HG03342 (cell line): ENCODE measurements around the gene CTDNEP1.

Experiments
- ATAC-seq: cut with Tn5 transposase; IDR thresholded peaks from one replicate; pipeline ENCODE4 v1.9.1; 2021; ENCODE audit warnings: mild to moderate bottlenecking, moderate library complexity; ENCODE audit not compliant: unreplicated experiment

The CTDNEP1 gene

DNA sequence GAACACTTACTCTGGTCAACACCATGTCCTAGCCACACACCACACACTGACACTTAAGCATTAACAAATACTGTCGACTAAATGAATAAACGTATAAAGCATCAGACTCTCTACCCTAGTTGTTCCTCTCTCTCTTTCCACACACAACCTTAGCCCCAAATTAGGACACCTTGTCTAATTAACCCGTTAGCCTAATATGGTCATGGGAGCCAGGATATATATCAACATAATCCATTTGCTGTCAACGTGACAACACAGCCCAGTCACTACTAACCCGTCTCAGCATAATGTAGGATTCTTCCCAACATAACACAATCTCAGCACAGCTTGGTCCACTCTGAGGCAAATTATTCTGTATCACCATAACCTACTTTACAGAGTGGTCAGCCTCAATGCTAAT, 19.4 kb downstream of the CTDNEP1 start:
- no peak for ATAC-seq

GRCh38 chr17:7229504-7229903, 22.0 kb downstream of the CTDNEP1 start:
- no peak for ATAC-seq

DNA sequence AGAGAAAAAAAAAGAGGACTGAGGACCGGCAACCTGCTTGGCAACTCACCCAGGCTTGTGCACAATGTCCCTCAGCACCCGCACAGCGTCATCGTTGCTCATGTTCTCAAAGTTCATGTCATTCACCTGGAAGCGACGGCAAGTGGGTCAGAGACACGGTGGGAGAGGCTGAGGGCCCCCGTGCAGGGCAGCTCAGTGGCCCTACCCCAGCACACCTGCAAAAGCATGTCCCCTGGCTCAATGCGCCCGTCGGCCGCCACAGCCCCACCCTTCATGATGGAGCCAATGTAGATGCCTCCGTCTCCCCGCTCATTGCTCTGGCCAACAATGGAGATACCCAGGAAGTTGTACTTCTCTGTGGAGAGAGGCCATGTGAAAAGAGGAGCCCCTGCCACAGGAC, 22.6 kb downstream of the CTDNEP1 start:
- no peak for ATAC-seq

DNA sequence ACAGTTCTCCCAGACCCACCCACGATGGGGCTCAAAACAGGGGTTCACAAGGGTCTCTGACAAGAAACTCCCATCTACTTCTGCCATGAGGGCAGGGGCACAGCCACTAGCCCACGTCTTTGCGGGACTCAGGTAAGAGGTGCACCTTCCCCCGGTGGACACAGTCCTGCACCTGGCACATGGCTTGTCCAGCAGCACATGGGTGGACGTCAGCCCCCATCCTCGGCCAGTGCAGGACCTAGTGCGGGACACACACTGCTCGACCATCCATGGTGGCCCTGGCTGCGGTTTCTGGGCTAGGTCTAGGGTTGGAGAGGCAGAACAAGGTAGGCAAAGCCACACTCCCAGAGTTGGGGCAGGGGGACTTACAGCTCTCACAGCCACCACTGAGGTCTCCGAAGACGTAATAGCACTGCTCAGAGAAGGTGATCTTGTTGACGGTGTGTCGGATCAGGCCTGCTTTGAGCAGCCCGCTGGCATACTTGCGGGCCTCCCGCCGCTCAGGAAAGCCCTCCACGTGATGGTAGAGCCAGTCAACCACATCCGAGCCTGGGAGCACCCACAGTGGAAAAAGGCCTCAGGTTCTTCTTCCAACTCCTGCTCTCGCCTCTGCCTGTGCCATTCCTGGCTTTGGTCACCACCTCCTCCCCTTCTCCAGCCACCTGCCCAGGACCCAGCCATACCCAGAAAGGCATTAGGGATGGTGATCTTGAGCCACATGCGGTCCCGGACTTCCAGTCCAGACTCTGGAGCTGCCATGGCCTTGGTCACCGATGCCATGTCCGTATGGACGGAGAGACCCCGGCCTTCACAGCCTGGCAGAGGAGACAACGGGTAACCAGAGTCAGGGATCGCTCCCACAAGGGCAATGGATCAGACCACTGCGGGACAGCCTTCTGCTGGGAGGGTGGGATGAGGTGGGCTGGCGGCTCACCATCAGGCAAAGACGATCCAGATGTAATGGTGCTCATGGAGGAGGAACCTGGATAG, 24.5 kb downstream of the CTDNEP1 start:
- no peak for ATAC-seq

GRCh38 chr17:7225711-7226331, 25.7 kb downstream of the CTDNEP1 start:
- no peak for ATAC-seq

GRCh38 chr17:7224661-7225111, 26.8 kb downstream of the CTDNEP1 start:
- ATAC-seq = no peak

DNA sequence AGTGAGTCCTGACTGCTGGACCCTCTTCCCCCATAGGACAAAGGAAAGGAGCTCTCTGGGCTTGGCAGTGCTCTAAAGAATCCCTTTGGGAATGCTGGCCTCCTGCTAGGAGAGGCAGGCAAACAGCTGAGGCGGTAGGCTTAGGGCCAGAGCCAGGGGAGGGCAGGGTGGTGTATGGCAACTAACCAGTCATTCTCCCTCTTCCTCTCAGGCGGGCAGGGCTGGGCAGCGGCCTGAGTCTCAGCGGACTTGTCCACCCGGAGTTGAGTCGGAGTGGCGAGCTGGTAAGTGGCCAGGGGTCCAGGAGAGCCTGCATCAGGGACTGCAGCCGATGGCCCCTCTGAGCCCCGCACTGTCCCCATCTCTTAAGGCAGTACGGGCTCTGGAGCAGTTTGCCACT, 27.4 kb downstream of the CTDNEP1 start:
- no peak for ATAC-seq

DNA sequence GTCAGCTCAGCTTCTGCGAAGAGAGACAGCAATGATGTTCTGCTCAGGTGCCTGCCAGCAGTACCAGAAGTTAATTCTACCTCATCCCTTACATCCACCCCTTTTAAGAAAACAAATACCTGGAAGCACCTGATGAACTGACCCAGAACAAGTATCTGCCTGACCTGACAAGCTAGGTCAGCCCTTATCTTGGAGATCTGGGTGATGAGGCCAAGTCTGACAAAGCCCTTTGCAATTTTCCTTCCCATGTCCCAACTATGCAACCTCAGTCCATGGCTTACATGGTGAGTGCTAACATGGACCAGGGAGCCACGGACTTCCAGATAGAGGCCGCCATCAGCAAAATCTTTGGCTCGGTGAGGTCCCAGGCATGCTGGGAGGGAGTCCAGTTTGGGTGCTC, 28.2 kb downstream of the CTDNEP1 start:
- no peak for ATAC-seq

- ATAC-seq = no peak
Observed at GRCh38 chr17:7222972-7223292, 28.6 kb downstream of the CTDNEP1 start.

DNA sequence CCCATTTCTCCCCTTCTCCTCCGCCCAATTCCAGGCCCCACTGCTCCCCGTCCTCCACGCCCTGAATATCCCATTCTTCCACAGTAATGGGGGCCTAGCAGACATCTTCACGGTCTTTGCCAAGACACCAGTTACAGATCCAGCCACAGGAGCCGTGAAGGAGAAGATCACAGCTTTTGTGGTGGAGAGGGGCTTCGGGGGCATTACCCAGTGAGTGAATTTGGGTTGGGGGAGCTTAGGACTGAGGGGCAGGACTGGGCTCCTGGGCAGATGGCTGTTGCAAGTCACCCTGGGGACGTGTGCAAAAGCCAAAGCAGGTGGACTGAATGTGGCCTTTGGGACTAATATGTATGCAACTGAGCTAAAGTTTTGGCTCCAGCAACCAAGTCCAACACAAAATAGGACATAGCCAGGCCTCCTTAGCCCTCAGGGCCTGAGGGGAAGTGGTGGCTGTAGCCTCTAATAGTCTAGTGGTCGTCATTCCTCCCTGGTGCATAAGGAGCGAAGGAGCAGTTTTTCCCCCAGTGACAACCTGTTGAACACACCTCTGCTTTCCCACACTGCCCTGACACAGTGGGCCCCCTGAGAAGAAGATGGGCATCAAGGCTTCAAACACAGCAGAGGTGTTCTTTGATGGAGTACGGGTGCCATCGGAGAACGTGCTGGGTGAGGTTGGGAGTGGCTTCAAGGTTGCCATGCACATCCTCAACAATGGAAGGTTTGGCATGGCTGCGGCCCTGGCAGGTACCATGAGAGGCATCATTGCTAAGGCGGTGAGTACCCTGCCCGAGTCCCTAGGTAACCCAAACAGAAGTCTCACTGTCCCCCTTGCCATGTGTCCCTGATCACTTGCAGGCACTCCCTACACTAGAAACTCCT, 29.2 kb downstream of the CTDNEP1 start:
- no peak for ATAC-seq

- no peak for ATAC-seq
Observed at GRCh38 chr17:7221278-7222092, 30.0 kb downstream of the CTDNEP1 start.

- ATAC-seq = no peak
Observed at GRCh38 chr17:7220593-7221277, 30.8 kb downstream of the CTDNEP1 start.

DNA sequence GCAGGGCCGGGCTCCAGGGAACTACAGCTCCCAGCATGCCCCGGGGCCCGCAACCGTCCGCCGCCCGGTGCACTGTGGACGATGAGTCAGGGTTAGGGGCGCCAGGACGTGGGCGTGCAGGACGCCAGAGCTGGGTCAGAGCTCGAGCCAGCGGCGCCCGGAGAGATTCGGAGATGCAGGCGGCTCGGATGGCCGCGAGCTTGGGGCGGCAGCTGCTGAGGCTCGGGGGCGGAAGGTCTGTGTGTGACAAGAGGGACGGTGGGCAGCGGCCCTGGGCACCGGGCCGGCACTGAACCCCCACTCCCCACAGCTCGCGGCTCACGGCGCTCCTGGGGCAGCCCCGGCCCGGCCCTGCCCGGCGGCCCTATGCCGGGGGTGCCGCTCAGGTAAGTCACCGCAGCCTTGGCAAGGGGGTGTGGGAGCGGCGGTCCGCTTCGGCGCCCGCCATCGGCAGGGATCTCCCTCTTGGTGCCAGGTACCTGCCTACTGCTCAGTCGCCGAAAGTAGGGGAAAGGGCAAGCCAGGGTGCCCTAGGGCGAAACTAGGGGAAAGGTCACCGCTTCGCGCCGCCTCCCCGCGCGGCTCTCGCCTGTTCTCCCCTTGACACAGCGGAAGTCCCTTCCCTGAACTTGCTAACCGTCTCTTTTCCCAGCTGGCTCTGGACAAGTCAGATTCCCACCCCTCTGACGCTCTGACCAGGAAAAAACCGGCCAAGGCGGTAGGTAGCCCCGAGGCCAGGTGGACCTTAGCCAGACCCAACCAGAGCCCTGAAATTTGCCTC, 31.5 kb downstream of the CTDNEP1 start, which contains the start of the genes ACADVL and DLG4:
TSS of gene ACADVL (plus strand) at position 127 of the 781 bp plus-strand sequence. CDS start at position 174, 47 bp downstream.
TSS of gene DLG4 (minus strand) at position 25 of the 781 bp plus-strand sequence.
- ATAC-seq = peak; percentile 52

DNA sequence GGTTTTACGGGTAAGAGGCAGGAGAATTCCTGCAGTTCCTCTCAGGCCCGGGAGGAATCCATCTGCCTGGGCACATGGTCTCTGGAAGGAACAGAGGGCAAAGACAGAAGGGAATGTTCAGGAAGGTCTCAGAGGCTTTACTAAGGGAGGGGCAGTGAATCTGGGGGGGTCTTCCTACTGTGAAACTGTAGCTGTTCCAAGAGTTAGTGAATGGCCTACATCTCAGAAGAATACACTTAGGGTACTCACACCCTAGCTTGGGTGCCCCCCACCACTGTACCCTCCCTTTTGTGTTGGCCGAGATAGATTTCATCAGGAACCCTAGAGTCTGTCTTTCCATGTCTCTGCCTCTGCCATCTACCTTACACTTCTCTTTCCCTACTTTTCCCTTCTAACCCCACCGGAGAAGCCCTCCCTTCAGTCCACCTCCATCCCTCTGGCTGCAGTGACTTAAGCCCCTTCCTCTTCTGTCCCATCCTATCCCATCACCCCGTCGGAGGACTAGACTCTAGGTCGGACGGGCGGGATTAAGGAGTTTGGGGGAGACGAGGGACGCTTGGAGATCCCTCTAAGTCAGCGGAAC, 32.2 kb downstream of the CTDNEP1 start:
- no peak for ATAC-seq

DNA sequence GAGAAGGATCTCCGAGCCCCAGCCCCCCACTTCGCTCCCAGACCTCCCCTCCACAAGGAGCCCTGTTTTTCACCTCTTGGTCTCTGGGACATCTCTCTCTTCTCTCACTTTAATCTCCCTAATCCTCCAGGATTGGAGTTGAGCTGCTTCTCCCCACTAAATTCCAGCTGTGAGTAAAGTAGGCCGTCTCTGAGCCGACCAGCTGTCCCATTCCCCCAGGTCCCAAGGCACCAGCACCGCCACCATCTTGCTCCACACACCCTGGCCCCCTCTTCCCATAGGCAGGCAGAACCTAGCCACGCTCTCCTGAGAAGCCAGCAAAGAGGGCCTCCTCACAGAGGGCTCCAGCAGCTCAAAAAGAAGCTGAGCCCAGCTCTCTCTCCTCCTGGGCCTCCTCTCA, 32.8 kb downstream of the CTDNEP1 start:
- no peak for ATAC-seq

- no peak for ATAC-seq
Observed at GRCh38 chr17:7218166-7218565, 33.4 kb downstream of the CTDNEP1 start.

- ATAC-seq = no peak
Observed at GRCh38 chr17:7217113-7217987, 34.2 kb downstream of the CTDNEP1 start.
